ENCODE measurements around the gene L3MBTL3.

The L3MBTL3 gene

DNA sequence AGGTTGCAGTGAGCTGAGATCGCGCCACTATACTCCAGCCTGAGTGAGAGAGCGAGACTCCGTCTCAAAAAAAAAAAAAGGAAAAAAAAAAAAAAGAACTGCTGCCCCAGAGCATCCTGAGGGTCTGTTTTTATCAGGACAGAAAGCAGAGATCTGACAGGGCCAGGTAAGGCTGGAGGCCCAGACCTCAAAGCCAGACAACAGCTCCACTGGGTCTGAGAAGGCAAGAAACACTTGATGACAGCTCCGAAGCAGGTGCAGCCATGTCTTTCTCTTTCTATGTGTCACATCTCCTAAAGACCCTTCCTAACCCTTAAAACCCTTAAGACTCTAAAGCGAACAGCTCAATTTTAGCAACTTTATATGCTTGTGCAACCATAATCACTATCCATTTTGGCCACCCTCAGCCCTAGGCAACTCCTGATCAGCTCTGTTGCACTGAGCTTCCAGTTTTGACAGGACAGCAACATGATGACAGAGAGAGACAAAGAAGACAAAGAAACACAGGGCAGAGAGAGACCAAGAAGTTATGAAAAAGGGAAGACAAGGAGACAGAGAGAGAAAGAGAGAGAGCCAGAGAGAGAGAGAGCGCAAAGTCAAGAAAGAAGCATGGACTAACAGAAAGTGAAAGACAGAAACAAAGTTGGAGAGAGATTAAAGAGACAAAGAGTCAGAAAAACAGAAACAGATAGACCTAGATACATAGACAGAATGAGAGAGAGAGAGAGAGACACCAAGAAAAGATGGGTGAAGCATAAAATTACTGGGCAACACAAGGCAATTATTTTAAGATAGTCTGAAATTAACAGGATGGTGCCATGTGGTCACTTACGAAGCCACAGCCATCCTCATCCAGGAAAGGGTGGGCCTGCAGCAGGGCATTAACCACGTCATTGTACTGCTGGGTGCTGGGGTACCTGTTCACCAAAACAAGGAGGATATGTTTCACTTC, 165.2 kb downstream of the L3MBTL3 start:
- no peak for DNase-seq (ENCODE audit: low read depth)

GRCh38 chr6:130185658-130186057, 167.3 kb downstream of the L3MBTL3 start:
- DNase-seq (ENCODE audit: low read depth): no peak

GRCh38 chr6:130187335-130188206, 169.2 kb downstream of the L3MBTL3 start:
- no peak for DNase-seq (ENCODE audit: low read depth)

DNA sequence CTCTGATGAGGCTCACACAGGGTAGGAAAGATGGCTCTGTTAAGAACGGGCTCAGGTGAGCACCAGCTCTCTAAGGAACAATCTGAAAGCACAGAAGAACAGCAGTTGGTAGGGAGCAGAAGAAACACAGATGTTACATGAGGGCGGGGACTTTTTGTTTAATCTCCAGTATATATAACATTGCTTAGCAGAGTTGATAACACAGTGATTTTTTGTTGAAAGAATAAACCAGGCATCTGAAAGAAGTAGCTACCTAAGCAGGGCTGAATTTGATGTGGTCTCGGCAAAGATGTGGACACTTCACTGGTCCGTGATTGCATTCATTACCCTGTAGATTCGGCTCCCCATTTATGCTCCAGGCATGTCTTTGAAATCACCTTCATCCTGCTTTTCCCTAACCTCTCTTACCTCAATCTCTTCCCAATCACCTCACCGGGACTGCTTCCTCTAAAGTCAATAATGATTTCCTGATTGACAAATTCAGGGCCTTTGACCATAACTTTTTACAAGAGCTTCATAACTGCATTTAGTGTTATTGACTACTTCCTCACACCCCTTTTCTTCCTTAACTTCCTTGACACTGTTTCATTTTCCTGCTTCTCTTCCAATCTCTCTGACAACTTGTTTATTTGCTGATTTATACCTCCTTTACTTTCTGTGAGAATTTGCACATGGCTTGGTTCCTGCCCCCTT, 170.0 kb downstream of the L3MBTL3 start:
- no peak for DNase-seq (ENCODE audit: low read depth)

- DNase-seq (ENCODE audit: low read depth): no peak
Measured at GRCh38 chr6:130189531-130190397, 171.4 kb downstream of the L3MBTL3 start.

Data from ELR (cell line).